ENCODE measurements around the gene HOMER3. TPM values are rescaled to one million over a fixed set of nuclear protein-coding genes. Genes with fewer than 3 reads are reported as not detected.

HOMER3 gene
- total and polyA plus RNA-seq, 2 donors (not counting 1 experiment from before 2014, with no cell fraction given), result 23.7 to 70.2 TPM

DNA sequence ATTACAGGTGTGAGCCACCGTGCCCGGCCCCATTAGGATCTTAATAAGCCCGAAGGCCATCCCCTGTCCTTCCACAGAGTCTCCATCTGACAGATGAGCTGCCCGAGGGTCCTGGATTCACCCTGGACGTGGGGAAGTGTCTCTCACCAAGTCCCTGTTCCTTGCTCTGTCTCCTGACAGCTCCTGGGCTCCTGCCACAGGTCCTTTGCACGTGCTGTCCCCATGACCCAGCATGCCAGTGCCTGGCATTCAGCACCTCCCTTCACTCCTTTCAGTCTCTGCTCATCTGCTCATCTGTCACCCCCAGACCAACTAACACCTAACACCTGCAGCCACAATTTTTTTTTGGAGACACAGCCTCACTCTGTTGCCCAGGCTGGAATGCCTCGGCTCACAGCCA, 59.5 kb downstream of the HOMER3 start:
- no peaks in the 10 kb centered on the region for H3K36me3 ChIP-seq (ENCODE audit: control insufficient read depth, insufficient read depth, low read length)
- H2AFZ ChIP-seq (ENCODE audit: low read length), result no peak overlapping the region
- no peak overlapping the region for H3K9ac ChIP-seq (ENCODE audit: insufficient read depth, low read length)
- TF ChIP-seq EZH2 (IDR thresholded peaks at IDR 0.05; ENCODE audit: low read length, missing control alignments), result no peak
- TF ChIP-seq, protein P1, sequence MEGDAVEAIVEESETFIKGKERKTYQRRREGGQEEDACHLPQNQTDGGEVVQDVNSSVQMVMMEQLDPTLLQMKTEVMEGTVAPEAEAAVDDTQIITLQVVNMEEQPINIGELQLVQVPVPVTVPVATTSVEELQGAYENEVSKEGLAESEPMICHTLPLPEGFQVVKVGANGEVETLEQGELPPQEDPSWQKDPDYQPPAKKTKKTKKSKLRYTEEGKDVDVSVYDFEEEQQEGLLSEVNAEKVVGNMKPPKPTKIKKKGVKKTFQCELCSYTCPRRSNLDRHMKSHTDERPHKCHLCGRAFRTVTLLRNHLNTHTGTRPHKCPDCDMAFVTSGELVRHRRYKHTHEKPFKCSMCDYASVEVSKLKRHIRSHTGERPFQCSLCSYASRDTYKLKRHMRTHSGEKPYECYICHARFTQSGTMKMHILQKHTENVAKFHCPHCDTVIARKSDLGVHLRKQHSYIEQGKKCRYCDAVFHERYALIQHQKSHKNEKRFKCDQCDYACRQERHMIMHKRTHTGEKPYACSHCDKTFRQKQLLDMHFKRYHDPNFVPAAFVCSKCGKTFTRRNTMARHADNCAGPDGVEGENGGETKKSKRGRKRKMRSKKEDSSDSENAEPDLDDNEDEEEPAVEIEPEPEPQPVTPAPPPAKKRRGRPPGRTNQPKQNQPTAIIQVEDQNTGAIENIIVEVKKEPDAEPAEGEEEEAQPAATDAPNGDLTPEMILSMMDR (conservative IDR thresholded peaks at IDR 0.05 in 1 of 2, IDR thresholded peaks at IDR 0.05 in 1 of 2; ENCODE audit: low read depth in 1 of 2, low read length in 2 of 2), result no peak
- DNase-seq (ENCODE audit: low read depth in 2 of 2), result no peak
- no peak overlapping the region for H3K27ac ChIP-seq (ENCODE audit: insufficient read depth, low read length)
- H4K20me1 ChIP-seq (ENCODE audit: control insufficient read depth, extremely low read depth, insufficient read depth, low read length), result no peaks in the 10 kb centered on the region
- H3K4me3 ChIP-seq (replicated peaks in 1 of 4; ENCODE audit: control extremely low read depth in 1 of 4, insufficient read depth in 1 of 4, low read depth in 3 of 4, low read length in 4 of 4), result no peak overlapping the region
- no peaks in the 10 kb centered on the region for H3K27me3 ChIP-seq (ENCODE audit: control insufficient read depth, insufficient read depth, low read length)
- H3K9me3 ChIP-seq (ENCODE audit: control insufficient read depth, insufficient read depth, low read depth, low read length), result no peaks in the 10 kb centered on the region
- H3K4me1 ChIP-seq (ENCODE audit: control insufficient read depth, extremely low read depth, insufficient read depth, low read length), result no peaks in the 10 kb centered on the region
- H3K79me2 ChIP-seq (ENCODE audit: control insufficient read depth, insufficient read depth, low read length), result no peaks in the 10 kb centered on the region
- H3K4me2 ChIP-seq (ENCODE audit: extremely low read depth, insufficient read depth, low read length), result no peak overlapping the region

DNA sequence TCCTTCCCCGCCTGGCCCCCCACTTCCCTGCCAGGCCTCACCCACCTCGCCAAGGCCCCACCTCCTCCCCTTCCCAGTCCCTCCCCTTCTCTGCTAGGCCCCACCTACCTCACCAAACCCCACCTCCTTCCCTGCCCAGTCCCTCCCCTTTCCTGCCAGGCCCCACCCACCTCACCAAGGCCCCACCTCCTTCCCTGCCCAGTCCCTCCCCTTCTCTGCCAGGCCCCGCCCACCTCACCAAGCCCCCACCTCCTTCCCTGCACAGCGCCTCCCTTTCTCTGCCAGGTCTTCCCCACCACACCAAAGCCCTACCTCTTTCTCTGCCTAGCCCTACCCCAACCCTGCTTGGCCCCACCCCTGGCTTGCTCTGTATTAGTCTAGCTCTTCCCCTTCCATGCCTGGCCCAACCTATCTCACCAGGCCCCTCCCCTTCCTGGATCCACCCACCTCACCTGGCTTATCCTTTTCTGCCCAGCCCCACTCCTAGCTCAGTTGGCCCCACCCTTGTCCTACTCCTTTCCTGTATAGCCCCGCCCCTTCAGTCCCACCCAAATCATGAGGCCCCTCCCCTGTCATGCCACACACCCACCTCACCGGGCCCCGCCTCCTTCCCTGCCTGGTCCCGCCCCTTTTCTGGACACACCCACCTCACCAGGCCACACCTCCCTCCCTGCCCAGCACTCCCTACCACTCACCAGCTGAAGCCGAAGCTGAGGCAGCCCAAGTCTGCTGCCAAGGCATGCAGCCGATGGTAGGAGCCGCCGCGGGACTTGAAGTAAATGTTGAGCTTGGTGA, 61.2 kb downstream of the HOMER3 start:
- TF ChIP-seq, protein P1 (conservative IDR thresholded peaks at IDR 0.05 in 1 of 2, IDR thresholded peaks at IDR 0.05 in 1 of 2; ENCODE audit: low read depth in 1 of 2, low read length in 2 of 2), result no peak
- no peak for TF ChIP-seq EZH2 (IDR thresholded peaks at IDR 0.05; ENCODE audit: low read length, missing control alignments)
- H3K27me3 ChIP-seq (ENCODE audit: control insufficient read depth, insufficient read depth, low read length), result no peaks in the 10 kb centered on the region
- no peak overlapping the region for H2AFZ ChIP-seq (ENCODE audit: low read length)
- H3K9me3 ChIP-seq (ENCODE audit: control insufficient read depth, insufficient read depth, low read depth, low read length), result no peaks in the 10 kb centered on the region
- H3K27ac ChIP-seq (ENCODE audit: insufficient read depth, low read length), result no peak overlapping the region
- H3K36me3 ChIP-seq (ENCODE audit: control insufficient read depth, insufficient read depth, low read length), result no peaks in the 10 kb centered on the region
- H3K9ac ChIP-seq (ENCODE audit: insufficient read depth, low read length), result no peak overlapping the region
- H3K4me3 ChIP-seq (replicated peaks in 1 of 4; ENCODE audit: control extremely low read depth in 1 of 4, insufficient read depth in 1 of 4, low read depth in 3 of 4, low read length in 4 of 4), result no peak overlapping the region
- no peaks in the 10 kb centered on the region for H4K20me1 ChIP-seq (ENCODE audit: control insufficient read depth, extremely low read depth, insufficient read depth, low read length)
- no peaks in the 10 kb centered on the region for H3K4me1 ChIP-seq (ENCODE audit: control insufficient read depth, extremely low read depth, insufficient read depth, low read length)
- no peak for DNase-seq (ENCODE audit: low read depth in 2 of 2)
- no peaks in the 10 kb centered on the region for H3K79me2 ChIP-seq (ENCODE audit: control insufficient read depth, insufficient read depth, low read length)
- no peak overlapping the region for H3K4me2 ChIP-seq (ENCODE audit: extremely low read depth, insufficient read depth, low read length)

Other genes starting within 250 kb of the HOMER3 start
- gene COMP, start 149.9 kb downstream of the HOMER3 start, total RNA-seq, result 0.17 and 0.26 TPM in 2 replicates
- gene COMP, start 149.9 kb downstream of the HOMER3 start, polyA plus RNA-seq, result 0.05 and 0.11 TPM in 2 replicates
- 42.4 and 57.1 TPM in 2 replicates for gene UPF1, start 109.3 kb downstream of the HOMER3 start, total RNA-seq
- 20.5 and 28.1 TPM in 2 replicates for gene UPF1, start 109.3 kb downstream of the HOMER3 start, polyA plus RNA-seq
- 1.5 and 1.7 TPM in 2 replicates for gene CERS1, start 45.1 kb downstream of the HOMER3 start, total RNA-seq
- 0.23 and 1.4 TPM in 2 replicates for gene CERS1, start 45.1 kb downstream of the HOMER3 start, polyA plus RNA-seq
- 120 and 182 TPM in 2 replicates for gene COPE, start 21.8 kb downstream of the HOMER3 start, total RNA-seq
- gene COPE, start 21.8 kb downstream of the HOMER3 start, polyA plus RNA-seq, result 146 and 159 TPM in 2 replicates
- 55.7 and 56.3 TPM in 2 replicates for gene DDX49, start 21.5 kb downstream of the HOMER3 start, total RNA-seq
- 25.3 and 30.4 TPM in 2 replicates for gene DDX49, start 21.5 kb downstream of the HOMER3 start, polyA plus RNA-seq
- 24.7 and 31.4 TPM in 2 replicates for gene SUGP2, start 92.3 kb upstream of the HOMER3 start, total RNA-seq
- gene SUGP2, start 92.3 kb upstream of the HOMER3 start, polyA plus RNA-seq, result 29.2 and 32.9 TPM in 2 replicates
- gene ARMC6, start 92.4 kb upstream of the HOMER3 start, total RNA-seq, result 25.7 and 35.8 TPM in 2 replicates
- 14.0 and 23.0 TPM in 2 replicates for gene ARMC6, start 92.4 kb upstream of the HOMER3 start, polyA plus RNA-seq
- 4.9 and 7.1 TPM in 2 replicates for gene SLC25A42, start 122.8 kb upstream of the HOMER3 start, total RNA-seq
- 3.5 and 3.6 TPM in 2 replicates for gene SLC25A42, start 122.8 kb upstream of the HOMER3 start, polyA plus RNA-seq
- 21.1 and 23.8 TPM in 2 replicates for gene TMEM161A, start 197.3 kb upstream of the HOMER3 start, total RNA-seq
- gene TMEM161A, start 197.3 kb upstream of the HOMER3 start, polyA plus RNA-seq, result 9.4 and 11.8 TPM in 2 replicates
- under 0.01 and 0.33 TPM in 2 replicates for gene MEF2B, start 229.0 kb upstream of the HOMER3 start, total RNA-seq
- gene MEF2B, start 229.0 kb upstream of the HOMER3 start, polyA plus RNA-seq, result 0.19 and 0.35 TPM in 2 replicates